ENCODE data around the gene POC1A.
A peak's percentile ranks its signal among the peaks of the same experiment; 100 is the strongest.

POC1A gene

GRCh38 chr3:52053307-52054304 lies 100.6 kb downstream of the POC1A start:
- peak overlapping the region; percentile 81 for H3K27ac ChIP-seq (ENCODE audit: low read depth, low read length)
- H3K4me3 ChIP-seq (ENCODE audit: low read depth in 1 of 5, low read length in 5 of 5): peak overlapping the region; percentile 23 to 88 (median 67)
- H3K27me3 ChIP-seq (ENCODE audit: control insufficient read depth in 5 of 5, insufficient read depth in 4 of 5, low read length in 5 of 5): no peaks in the 10 kb centered on the region
- peaks cover 16 to 83% (median 64%) of the 10 kb centered on the region in 5 donors for H3K4me1 ChIP-seq (ENCODE audit: control insufficient read depth in 5 of 5, insufficient read depth in 5 of 5, low read length in 5 of 5)
- peaks cover 0 to 48% (median 40%) of the 10 kb centered on the region in 5 donors for H3K36me3 ChIP-seq (ENCODE audit: control insufficient read depth in 5 of 5, insufficient read depth in 5 of 5, low read length in 5 of 5)
- peak overlapping the region in 3 of 5 donors; percentile 16 to 71 (median 67) for H3K9ac ChIP-seq (ENCODE audit: low read length in 5 of 5)
- no peaks in the 10 kb centered on the region for H3K9me3 ChIP-seq (ENCODE audit: control insufficient read depth in 5 of 5, low read length in 5 of 5)

- Histone ChIP-seq H3K4me1 (ENCODE audit: control insufficient read depth in 5 of 5, insufficient read depth in 5 of 5, low read length in 5 of 5) (peaks cover 16 to 82% (median 62%) of the 10 kb centered on the region in 5 donors), H3K36me3 (ENCODE audit: control insufficient read depth in 5 of 5, insufficient read depth in 5 of 5, low read length in 5 of 5) (peaks cover 0 to 52% (median 41%) of the 10 kb centered on the region in 5 donors), H3K27ac (ENCODE audit: low read depth, low read length) (peak overlapping the region; percentile 81), H3K9ac (ENCODE audit: low read length in 5 of 5) (peak overlapping the region; percentile 13 to 71 (median 64)), H3K27me3 (ENCODE audit: control insufficient read depth in 5 of 5, insufficient read depth in 4 of 5, low read length in 5 of 5) (no peaks in the 10 kb centered on the region), H3K9me3 (ENCODE audit: control insufficient read depth in 5 of 5, low read length in 5 of 5) (no peaks in the 10 kb centered on the region), H3K4me3 (ENCODE audit: low read depth in 1 of 5, low read length in 5 of 5) (peak overlapping the region; percentile 23 to 88 (median 67))
Observed at GRCh38 chr3:52052831-52053306, 101.4 kb downstream of the POC1A start.

GRCh38 chr3:52051444-52051843 lies 102.8 kb downstream of the POC1A start:
- H3K9ac ChIP-seq (ENCODE audit: low read length in 5 of 5): peak overlapping the region in 2 of 5 donors; percentile 22 to 71
- H3K4me3 ChIP-seq (ENCODE audit: low read depth in 1 of 5, low read length in 5 of 5): no peak overlapping the region
- H3K9me3 ChIP-seq (ENCODE audit: control insufficient read depth in 5 of 5, low read length in 5 of 5): no peaks in the 10 kb centered on the region
- peaks cover 14 to 83% (median 54%) of the 10 kb centered on the region in 5 donors for H3K4me1 ChIP-seq (ENCODE audit: control insufficient read depth in 5 of 5, insufficient read depth in 5 of 5, low read length in 5 of 5)
- H3K36me3 ChIP-seq (ENCODE audit: control insufficient read depth in 5 of 5, insufficient read depth in 5 of 5, low read length in 5 of 5): peaks cover 0 to 56% (median 41%) of the 10 kb centered on the region in 5 donors
- H3K27me3 ChIP-seq (ENCODE audit: control insufficient read depth in 5 of 5, insufficient read depth in 4 of 5, low read length in 5 of 5): no peaks in the 10 kb centered on the region
- H3K27ac ChIP-seq (ENCODE audit: low read depth, low read length): peak overlapping the region; percentile 81

GRCh38 chr3:52050571-52050970 lies 103.7 kb downstream of the POC1A start:
- H3K27me3 ChIP-seq (ENCODE audit: control insufficient read depth in 5 of 5, insufficient read depth in 4 of 5, low read length in 5 of 5): no peaks in the 10 kb centered on the region
- no peak overlapping the region for H3K27ac ChIP-seq (ENCODE audit: low read depth, low read length)
- no peak overlapping the region for H3K9ac ChIP-seq (ENCODE audit: low read length in 5 of 5)
- no peaks in the 10 kb centered on the region for H3K9me3 ChIP-seq (ENCODE audit: control insufficient read depth in 5 of 5, low read length in 5 of 5)
- no peak overlapping the region for H3K4me3 ChIP-seq (ENCODE audit: low read depth in 1 of 5, low read length in 5 of 5)
- peaks cover 14 to 88% (median 51%) of the 10 kb centered on the region in 5 donors for H3K4me1 ChIP-seq (ENCODE audit: control insufficient read depth in 5 of 5, insufficient read depth in 5 of 5, low read length in 5 of 5)
- peaks cover 0 to 56% (median 41%) of the 10 kb centered on the region in 5 donors for H3K36me3 ChIP-seq (ENCODE audit: control insufficient read depth in 5 of 5, insufficient read depth in 5 of 5, low read length in 5 of 5)

- Histone ChIP-seq H3K36me3 (ENCODE audit: control insufficient read depth in 5 of 5, insufficient read depth in 5 of 5, low read length in 5 of 5) (peaks cover 0 to 56% (median 41%) of the 10 kb centered on the region in 5 donors), H3K9ac (ENCODE audit: low read length in 5 of 5) (no peak overlapping the region), H3K27ac (ENCODE audit: low read depth, low read length) (no peak overlapping the region), H3K9me3 (ENCODE audit: control insufficient read depth in 5 of 5, low read length in 5 of 5) (no peaks in the 10 kb centered on the region), H3K27me3 (ENCODE audit: control insufficient read depth in 5 of 5, insufficient read depth in 4 of 5, low read length in 5 of 5) (no peaks in the 10 kb centered on the region), H3K4me3 (ENCODE audit: low read depth in 1 of 5, low read length in 5 of 5) (no peak overlapping the region), H3K4me1 (ENCODE audit: control insufficient read depth in 5 of 5, insufficient read depth in 5 of 5, low read length in 5 of 5) (peaks cover 14 to 80% (median 42%) of the 10 kb centered on the region in 5 donors)
Observed at GRCh38 chr3:52049503-52049902, 104.7 kb downstream of the POC1A start.

GRCh38 chr3:52047295-52047960 lies 106.8 kb downstream of the POC1A start:
- no peaks in the 10 kb centered on the region for H3K9me3 ChIP-seq (ENCODE audit: control insufficient read depth in 5 of 5, low read length in 5 of 5)
- H3K4me1 ChIP-seq (ENCODE audit: control insufficient read depth in 5 of 5, insufficient read depth in 5 of 5, low read length in 5 of 5): peaks cover 3 to 59% (median 21%) of the 10 kb centered on the region in 5 donors
- H3K9ac ChIP-seq (ENCODE audit: low read length in 5 of 5): no peak overlapping the region
- peaks cover 0 to 43% (median 35%) of the 10 kb centered on the region in 5 donors for H3K36me3 ChIP-seq (ENCODE audit: control insufficient read depth in 5 of 5, insufficient read depth in 5 of 5, low read length in 5 of 5)
- no peak overlapping the region for H3K4me3 ChIP-seq (ENCODE audit: low read depth in 1 of 5, low read length in 5 of 5)
- H3K27ac ChIP-seq (ENCODE audit: low read depth, low read length): no peak overlapping the region
- no peaks in the 10 kb centered on the region for H3K27me3 ChIP-seq (ENCODE audit: control insufficient read depth in 5 of 5, insufficient read depth in 4 of 5, low read length in 5 of 5)

GRCh38 chr3:52046902-52047239 lies 107.4 kb downstream of the POC1A start:
- peaks cover 0 to 39% (median 33%) of the 10 kb centered on the region in 5 donors for H3K36me3 ChIP-seq (ENCODE audit: control insufficient read depth in 5 of 5, insufficient read depth in 5 of 5, low read length in 5 of 5)
- H3K9ac ChIP-seq (ENCODE audit: low read length in 5 of 5): no peak overlapping the region
- no peak overlapping the region for H3K4me3 ChIP-seq (ENCODE audit: low read depth in 1 of 5, low read length in 5 of 5)
- no peaks in the 10 kb centered on the region for H3K9me3 ChIP-seq (ENCODE audit: control insufficient read depth in 5 of 5, low read length in 5 of 5)
- no peak overlapping the region for H3K27ac ChIP-seq (ENCODE audit: low read depth, low read length)
- H3K4me1 ChIP-seq (ENCODE audit: control insufficient read depth in 5 of 5, insufficient read depth in 5 of 5, low read length in 5 of 5): peaks cover 0 to 53% (median 15%) of the 10 kb centered on the region in 5 donors
- no peaks in the 10 kb centered on the region for H3K27me3 ChIP-seq (ENCODE audit: control insufficient read depth in 5 of 5, insufficient read depth in 4 of 5, low read length in 5 of 5)

GRCh38 chr3:52046186-52046901 lies 107.9 kb downstream of the POC1A start:
- H3K4me1 ChIP-seq (ENCODE audit: control insufficient read depth in 5 of 5, insufficient read depth in 5 of 5, low read length in 5 of 5): peaks cover 0 to 48% (median 10%) of the 10 kb centered on the region in 5 donors
- H3K9ac ChIP-seq (ENCODE audit: low read length in 5 of 5): no peak overlapping the region
- no peaks in the 10 kb centered on the region for H3K9me3 ChIP-seq (ENCODE audit: control insufficient read depth in 5 of 5, low read length in 5 of 5)
- no peak overlapping the region for H3K27ac ChIP-seq (ENCODE audit: low read depth, low read length)
- peaks cover 0 to 36% (median 30%) of the 10 kb centered on the region in 5 donors for H3K36me3 ChIP-seq (ENCODE audit: control insufficient read depth in 5 of 5, insufficient read depth in 5 of 5, low read length in 5 of 5)
- no peaks in the 10 kb centered on the region for H3K27me3 ChIP-seq (ENCODE audit: control insufficient read depth in 5 of 5, insufficient read depth in 4 of 5, low read length in 5 of 5)
- no peak overlapping the region for H3K4me3 ChIP-seq (ENCODE audit: low read depth in 1 of 5, low read length in 5 of 5)

GRCh38 chr3:52044869-52045619 lies 109.2 kb downstream of the POC1A start:
- Histone ChIP-seq H3K27ac (ENCODE audit: low read depth, low read length) (no peak overlapping the region), H3K4me3 (ENCODE audit: low read depth in 1 of 5, low read length in 5 of 5) (no peak overlapping the region), H3K27me3 (ENCODE audit: control insufficient read depth in 5 of 5, insufficient read depth in 4 of 5, low read length in 5 of 5) (peaks cover 0 to 2% (median under 1%) of the 10 kb centered on the region in 5 donors), H3K9ac (ENCODE audit: low read length in 5 of 5) (no peak overlapping the region), H3K9me3 (ENCODE audit: control insufficient read depth in 5 of 5, low read length in 5 of 5) (no peaks in the 10 kb centered on the region), H3K4me1 (ENCODE audit: control insufficient read depth in 5 of 5, insufficient read depth in 5 of 5, low read length in 5 of 5) (peaks cover 0 to 45% (median 8%) of the 10 kb centered on the region in 5 donors), H3K36me3 (ENCODE audit: control insufficient read depth in 5 of 5, insufficient read depth in 5 of 5, low read length in 5 of 5) (peaks cover 0 to 24% (median 17%) of the 10 kb centered on the region in 5 donors)

Measured in subcutaneous abdominal adipose tissue (tissue), 5 donors.